HG03139 (cell line): ENCODE measurements around the gene SH2D2A.

ENCODE experiments used
- ATAC-seq: cut with Tn5 transposase; IDR thresholded peaks from one replicate; pipeline ENCODE4 v1.9.1; 2021; ENCODE audit not compliant: unreplicated experiment

Gene SH2D2A

DNA sequence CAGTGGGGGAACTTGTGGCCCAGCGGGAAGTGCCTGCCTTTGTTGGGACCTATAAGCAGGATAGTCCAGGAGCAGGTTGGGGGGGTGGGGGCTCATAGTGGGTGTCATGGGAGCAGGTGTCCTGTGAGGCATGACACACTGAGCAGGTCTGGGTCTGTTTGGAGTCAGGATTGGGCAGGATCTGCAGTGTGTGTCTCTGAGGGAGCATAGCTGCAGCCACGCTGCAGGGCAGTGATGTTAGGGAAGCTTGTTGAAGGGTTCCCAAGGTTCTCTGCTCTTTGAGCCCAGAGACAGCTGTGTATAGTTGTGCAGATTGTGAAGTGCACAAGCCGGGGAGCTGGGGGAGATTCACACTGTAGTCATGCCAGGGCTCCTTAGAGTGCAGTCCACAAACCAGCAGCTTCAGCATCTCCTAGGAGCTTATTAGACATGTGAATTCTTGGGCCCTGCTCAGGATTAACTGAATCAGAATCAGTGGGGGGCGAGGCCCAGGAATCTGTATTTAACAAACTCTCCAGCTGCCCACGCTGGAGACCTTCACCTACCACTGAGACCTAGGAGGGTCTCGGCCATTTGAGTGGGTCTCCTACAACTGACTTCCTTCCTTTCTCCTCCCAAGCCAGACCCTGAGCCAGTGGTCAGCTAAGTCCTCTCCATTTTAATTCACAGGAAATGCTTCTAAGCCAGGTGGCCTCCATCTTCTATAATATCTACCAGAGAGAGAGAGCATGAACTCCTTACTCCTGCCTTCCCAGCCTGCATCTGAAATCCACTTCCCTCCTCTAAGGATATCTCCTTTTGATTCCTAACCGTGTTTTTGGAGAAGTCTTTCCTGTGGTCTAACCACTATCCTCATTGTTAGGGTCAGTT, 31.2 kb upstream of the SH2D2A start:
- ATAC-seq, result no peak

DNA sequence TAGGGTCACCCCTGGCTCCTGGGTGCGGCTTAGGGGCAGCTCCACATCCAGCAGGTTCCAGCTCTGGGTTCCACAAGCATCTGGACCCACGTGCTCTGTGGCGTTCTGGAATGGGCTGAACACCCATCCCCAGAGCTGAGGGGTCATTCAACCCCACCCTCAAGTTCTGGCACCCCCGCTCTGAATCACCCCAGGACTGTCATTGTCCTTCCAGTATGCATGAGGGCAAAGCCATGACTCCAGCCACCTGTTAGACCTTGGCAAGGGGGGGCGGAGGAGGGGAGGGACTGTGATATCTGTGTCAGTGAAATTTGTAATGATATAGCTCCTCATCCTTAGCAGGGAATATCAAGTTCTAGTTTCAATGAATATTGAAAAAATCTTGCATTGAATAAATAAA, 30.0 kb upstream of the SH2D2A start:
- no peak for ATAC-seq

DNA sequence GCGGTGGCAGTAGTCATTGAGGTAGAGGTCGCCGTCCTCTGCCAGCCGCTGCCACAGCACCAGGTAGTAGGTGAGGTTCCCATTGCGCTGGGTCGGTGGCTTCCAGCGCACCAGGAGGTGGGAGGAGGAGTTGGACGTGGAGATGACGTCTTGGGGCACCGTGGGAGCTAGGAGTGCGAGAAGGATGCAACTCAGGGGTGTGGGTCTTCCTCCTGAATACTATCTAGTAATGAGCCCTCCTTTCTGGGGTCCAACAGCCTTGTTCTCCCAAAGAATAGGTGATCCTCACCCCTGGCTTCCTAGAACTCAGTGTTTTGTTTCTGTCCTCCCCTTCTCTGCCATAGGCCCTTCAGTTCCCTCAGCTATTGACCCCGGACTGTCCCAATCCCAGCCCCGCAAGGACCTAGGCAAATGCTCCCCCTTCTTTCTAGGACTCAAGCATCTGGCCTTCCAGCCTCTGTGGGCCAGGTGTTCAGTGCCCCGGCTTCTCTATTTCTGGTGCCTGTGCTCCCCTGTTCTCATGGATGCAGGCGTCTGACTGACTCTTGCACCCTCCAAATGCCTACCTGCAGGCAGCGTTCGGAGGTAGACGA, 29.4 kb upstream of the SH2D2A start:
- ATAC-seq, result no peak

DNA sequence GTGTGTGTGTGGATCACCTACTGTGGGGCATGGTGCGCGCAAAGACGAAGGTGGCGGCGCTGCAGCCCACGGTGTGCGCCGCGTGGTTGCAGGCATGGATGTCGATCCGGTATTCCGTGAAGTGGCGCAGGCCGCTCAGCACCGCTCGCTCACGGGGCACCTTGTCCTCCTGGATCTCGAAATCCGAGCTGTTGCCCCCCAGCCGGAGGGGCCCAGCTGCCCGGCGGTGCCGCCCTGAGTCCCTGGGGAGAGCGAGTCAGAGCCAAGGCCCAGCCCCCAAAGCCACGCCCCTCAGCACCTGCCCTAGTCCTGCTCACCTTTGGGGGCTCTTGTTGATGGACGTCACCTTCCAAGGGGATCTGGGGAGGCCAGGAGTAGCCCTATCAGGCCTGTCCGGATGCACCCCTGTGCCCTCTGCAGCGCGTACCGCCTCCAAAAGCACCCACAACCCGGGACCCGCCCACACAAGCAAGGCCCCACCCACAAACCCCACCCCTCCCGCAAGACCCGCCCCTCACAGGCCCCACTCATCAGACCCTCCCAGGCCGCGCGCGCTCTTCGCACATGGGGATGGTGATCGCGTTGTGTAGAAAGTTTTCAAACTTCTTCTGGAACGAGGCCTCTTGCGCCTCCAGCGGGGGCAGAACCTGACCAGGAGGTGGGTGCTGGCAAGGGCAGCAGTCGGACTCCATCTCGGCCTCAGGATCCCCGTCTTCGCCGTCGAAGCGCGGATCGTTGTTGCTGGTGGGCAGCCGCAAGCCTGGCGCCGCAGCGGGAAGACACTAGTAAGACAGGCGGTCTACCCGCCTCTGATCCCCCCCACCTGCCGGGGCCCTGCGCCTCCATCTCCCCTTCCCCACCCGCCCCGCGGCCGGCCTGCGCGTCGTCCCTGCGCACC, 28.7 kb upstream of the SH2D2A start:
- ATAC-seq, result no peak

DNA sequence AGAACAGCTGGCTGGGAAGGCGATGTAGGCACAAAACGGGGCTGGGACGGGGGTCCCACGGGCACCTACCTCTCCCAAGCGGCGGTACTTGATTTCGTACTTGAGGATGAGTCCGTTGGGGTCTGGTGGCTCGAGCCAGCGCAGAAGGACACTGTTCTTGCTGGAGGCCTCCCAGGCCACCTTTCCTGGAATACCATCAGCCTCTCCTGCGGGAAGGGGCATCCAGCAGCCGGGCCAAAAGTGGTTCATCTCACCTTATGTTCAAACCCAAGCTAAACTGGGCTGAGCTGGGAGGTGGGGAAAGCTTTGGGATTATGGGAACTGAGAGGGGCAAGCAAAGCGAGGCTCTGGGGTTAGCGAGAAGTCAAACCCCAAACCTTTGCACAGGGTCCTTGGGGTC, 28.0 kb upstream of the SH2D2A start:
- ATAC-seq, result no peak

DNA sequence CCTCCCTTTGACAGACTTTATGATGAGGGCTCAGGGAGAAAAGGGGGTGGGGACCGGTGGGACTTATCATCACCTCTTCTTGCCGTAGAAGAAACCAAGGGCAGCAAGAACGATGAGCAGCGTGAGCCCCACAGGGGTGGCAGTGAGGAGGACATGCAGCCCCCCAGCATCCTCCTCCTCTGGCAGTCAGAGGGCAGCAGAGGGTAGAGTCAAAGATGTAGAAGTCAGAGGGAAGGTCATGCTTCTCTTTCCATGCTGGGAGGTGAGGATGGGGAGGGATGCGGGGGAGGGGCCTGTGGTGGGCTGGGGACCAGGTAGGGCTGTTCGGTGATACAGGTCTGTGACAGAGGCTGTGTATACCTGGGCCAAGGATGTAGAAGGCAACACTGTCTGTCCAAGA, 27.5 kb upstream of the SH2D2A start:
- ATAC-seq, result no peak

DNA sequence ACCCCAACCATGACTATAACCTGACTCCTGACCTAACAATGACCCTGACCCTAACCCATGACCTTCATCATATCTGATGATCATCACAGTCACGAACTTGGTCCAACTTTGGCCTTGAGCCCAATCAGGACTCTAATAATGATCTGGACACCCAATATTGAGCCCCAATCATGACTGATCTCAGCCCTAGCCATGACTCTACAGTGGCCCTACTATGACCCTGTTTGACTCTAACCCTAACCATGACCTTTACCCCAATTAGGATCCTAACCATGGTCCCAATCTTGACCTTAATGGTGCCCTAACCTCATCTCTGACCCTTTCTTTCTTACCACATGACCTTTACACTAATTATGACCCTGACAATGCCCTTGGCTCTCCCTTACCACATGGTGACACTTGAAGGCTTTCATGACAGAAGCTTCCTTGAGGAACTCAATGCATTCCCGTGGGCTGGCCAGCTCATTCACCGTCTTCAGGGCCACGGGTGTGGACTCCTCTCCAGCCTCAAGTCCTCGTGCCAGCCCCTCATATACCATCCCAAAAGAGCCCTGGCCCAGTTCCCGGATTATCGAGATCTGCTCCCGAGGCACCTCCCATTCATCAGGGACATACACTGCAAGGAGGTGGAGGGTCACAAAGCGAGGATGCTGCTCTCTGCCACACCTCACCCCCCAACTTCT, 26.1 kb upstream of the SH2D2A start:
- no peak for ATAC-seq

DNA sequence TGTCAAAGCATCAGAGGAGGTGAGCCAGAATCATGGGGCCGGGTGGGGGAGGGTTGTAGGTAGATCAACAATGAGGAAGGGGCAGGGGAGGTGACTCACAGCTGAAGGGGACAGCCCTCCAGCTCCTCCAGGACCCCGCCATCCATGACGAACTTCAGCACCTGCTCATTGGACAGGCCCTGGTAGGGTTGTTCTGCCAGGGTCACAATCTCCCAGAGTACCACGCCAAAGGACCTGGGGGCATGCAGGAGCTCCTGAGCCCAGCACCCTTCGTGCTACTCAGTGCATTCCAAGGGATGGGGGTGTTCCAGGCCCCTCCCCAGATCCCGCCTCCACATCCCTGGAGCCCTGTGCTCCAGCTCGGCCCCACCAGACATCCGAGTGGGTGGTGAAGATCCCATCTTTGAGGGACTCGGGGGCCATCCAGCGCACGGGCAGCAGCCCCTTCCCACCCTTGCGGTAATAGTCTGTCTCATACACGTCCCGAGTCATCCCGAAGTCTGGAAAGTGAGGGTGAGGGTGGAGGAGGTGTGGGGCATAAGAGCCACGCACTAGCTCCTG, 24.7 kb upstream of the SH2D2A start:
- ATAC-seq, result no peak

DNA sequence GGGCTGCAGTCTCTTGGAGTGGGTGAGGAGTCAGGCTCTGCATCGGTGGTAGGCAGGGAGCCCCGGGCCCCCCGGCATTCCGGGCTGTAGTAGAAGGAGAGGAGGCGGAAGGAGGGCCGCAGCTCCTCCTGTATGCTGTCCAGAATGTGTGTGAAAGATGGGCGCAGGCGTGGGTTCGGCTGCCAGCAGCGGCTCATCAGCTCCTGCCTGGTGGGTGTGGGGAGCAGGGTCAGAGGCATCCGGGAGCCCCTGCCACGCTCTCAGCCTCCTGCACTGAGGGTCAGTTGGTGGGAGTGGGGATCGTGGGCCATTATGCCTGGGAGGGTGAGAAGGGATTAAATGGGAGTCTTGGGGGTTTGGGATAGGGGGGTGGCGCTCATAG, 24.2 kb upstream of the SH2D2A start:
- no peak for ATAC-seq

DNA sequence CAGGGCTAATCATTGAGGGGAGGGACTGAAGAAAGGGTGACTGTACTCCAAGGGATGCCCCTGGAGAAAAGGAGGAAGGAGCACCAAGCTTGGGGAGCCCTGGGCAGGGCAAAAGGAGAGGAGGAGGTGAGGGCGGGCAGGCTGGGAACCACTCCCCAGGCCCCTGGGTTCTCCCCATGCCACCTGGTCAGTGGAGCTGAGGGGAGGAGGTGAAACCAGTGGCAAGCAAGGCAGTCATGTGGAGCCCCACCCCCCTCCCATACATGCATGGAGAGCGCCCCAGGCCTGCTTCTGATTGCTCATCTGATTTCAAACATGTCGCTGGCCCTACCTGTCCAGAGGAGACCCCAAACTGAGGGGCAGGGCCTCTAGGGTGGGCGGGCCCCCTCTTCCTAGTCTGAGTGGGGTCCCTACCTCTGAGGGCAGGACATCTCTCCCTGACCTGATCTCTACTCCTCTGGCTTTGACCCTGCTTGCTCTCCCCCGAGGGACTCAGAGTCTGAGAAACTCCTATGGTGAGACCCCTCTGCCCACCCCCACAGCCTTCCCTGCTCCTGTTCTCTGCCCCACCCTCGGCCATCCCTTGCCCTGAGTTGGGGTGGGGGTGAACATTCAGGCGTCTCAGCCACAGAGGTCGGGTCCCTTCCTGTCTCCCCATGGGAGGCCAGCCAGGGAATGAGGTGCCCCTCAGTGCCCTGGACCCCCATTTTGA, 23.7 kb upstream of the SH2D2A start:
- ATAC-seq, result no peak

DNA sequence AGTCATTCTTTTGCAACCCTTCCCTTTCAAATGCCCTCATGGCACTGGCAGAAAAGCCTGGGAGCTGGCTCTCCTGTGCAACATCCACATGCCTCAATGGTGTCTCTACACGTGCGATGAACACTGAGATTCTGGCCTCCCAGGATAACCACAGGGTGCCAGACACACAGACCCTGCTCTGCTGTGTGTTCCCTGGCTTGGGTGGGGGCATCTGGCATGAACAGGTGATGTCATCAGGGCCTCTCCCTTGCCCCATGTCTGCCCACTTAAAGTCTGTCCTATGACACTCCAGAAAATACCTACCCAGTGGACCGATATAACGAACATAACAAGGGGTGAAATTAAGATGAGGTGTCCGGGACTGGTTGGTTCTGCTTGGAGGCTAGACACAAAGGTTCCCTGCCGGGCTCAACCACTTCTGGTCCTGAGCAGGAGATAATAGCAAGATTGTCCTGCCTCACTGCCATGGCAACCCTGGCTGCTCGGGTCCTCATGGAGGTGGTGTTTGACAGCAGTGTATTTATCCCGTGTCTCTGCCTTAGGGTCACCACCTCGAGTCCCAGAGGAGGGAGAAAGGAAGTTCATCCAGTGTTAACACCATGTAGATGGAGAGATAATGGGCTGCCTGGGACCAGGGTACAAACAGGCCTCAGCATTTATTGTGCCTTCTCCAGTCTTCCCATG, 22.9 kb upstream of the SH2D2A start:
- ATAC-seq, result no peak

DNA sequence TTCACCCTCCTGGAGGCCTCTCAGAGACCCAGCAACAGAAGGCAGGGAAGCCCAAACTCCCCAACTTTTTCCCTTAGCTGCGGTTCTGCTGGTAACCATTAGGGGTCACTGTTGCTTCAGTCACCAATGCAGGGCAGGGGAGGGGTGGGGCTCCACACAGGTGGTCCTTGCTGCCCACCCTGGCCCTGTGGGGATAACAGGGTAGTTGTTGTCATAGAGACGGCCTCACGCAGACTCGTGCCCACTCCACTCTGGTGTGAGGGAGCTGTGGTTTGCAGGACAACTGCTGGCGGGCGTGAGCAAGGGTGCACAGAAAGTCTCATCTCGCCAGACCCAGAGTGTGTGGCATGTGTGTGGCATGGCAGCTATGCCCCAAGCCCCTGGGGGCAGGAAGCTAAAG, 22.3 kb upstream of the SH2D2A start:
- ATAC-seq, result no peak

DNA sequence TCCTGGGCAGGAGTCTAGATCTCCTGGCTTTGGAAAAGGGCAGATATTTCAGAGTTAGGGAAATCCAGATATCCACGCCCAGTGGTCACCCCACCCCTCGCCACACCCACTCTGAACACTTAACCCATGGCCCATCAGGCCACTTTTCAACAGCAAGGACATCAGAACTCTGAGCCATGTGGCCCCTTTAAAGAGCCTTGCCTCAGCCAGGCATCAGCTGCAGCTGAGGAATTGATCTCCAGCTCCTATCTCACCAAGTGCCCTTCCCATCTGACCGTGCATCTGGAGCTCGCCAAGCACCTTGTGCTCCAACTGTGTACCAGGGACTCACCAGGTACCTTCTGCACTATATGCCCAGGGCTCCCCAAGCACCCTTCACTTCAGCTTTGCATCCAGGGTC, 20.2 kb upstream of the SH2D2A start:
- ATAC-seq, result no peak

DNA sequence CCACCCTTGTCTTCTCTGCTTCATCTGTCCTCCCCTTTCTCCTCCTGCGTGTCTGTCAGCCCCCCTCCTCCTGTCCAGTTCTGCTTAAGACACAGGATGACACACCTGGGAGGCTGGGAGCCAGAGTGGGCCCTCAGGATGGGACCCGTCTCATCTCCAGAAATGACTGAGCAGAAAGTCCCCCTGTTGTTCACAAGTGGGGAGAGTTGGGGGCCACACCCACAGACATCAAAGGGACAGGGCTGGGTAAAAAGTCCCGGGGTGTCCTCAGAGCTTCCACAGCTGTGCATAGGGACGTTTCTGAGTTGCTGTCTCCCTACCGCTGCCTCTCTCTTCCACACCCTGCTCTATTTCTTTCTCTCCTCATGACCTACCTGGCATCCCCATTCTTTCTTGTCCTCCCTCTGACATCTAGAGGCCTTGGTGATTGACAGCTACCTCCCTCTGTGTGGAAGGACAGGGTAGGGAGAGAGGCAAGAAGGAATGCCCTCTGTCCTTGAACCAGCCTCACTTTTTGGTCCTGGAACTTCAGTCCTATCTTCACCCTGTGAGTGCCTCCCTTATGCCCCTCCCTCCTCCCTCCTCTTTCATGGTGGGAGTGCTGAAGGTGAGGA, 19.5 kb upstream of the SH2D2A start:
- ATAC-seq, result no peak

DNA sequence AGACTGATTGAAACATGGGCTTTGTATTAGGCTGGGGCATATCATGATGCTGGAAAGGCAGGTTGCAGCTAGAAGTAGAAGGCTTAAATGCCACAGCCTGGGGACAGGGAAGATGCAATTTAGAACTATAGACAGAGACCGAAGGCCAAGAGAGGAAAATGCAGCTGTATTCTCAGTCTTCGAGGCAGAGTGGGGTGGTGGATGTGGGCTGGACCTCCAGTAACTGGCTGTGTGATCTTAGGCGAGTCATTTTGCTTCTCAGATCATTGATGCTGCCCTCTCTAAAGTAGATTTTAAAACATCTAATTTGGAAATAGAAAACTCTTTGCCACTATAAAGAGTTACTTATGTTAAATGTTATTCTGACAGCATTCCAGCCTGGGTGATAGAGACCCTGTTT, 17.7 kb upstream of the SH2D2A start:
- ATAC-seq, result no peak

DNA sequence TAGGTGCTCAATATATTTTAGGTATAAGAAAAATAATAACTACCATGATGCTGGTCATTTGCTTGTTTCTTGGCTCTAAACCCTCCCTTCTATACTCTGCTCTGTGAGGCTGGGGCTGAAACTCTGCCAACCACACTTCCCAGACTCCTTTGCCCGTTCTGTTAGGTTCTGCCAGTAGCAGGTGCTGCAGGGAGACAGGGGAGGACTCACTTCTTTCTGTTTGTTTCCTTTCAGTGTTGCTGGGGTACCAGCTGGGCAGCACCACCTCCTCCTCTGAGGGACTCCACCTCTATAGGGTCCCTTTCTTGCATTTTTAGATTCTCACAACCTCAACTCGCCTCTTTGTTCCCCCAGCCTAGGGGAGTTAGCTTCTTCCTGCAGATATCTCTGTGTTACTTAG, 17.0 kb upstream of the SH2D2A start:
- ATAC-seq, result no peak

DNA sequence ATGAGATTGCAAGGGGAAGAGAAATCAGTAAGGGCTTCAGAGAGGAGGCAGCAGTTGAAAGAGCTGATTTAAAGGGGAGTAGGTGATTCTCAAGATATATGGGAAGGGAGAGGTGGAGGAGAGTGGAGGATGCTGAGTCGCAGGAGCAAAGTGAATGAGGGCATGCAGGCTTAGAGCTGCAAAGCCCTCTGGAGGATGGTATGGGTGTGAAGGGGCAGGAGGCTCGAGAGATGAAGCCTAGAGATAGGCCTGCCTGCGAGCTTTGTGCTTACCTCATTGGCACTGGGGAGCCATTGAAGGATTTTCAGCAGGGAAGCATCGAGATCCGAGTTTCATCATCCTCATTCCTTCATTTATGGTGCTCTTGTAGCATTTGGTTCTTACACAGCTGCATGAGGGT, 15.8 kb upstream of the SH2D2A start:
- ATAC-seq, result no peak

DNA sequence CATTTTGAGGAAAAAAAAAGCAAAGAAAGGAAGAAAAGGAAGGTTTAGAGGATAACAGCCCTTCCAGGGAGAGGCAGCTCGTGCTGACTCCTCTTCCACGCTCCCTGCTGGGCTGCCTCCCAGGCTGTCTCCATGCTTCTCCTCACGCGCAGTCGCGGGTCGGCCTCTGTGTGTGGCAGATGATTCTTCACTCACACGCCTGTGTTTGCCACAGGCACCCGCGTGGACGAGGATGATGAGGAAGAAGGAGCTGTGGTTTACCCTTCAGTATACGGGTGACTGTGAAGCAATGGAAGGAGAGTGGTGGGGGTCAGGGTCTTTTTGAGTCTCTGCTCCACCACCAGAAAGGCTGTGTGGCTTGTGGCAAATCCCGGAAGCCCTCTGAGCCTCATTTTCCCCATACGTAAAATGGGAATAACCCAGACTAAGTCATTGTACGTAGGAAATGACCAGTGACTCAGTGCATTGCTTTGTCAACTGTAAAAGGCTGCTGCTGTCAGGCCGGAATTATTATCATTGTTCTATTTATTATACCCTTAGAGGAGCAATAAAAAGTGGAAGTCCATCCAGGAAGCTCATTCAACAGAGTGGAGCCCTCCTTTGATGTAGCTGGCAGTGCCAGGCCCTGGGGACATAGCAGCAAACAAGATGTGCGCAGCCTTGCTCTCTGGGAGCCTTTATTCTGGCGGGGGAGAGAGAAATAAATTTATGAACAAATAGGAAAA, 11.9 kb upstream of the SH2D2A start:
- no peak for ATAC-seq

DNA sequence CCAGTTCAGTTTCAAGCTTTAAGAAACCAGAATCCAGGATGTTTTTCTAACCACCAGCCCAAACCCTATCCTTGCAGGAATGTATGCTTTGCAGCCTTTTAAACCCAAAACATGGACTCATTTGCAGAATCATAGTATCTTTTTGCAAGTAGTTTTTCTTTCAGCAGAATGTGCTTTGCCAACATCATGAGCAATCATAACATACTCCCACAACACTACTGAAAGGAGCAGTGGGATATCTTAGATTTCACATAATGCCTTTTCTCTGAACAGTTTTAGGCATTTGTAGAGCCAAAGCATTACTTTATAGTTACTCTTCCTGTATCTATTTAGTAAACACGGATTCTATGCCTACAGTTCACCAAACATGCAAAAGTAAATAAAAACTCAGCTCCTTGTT, 10.0 kb upstream of the SH2D2A start:
- ATAC-seq, result no peak
